GM18505 (cell line): ENCODE results near the gene S1PR2.

ENCODE experiments used
- ATAC-seq: cut with Tn5 transposase; IDR thresholded peaks from one replicate; pipeline ENCODE4 v1.9.1; 2021; ENCODE audit not compliant: unreplicated experiment
- POLR2A ChIP-seq: IDR thresholded peaks from 4 replicates; pipeline ENCODE4 v1.6.1; 2011; ENCODE audit warnings: borderline replicate concordance; ENCODE audit not compliant: insufficient read depth, insufficient read length; ENCODE audit errors: extremely low read depth

The S1PR2 gene

DNA sequence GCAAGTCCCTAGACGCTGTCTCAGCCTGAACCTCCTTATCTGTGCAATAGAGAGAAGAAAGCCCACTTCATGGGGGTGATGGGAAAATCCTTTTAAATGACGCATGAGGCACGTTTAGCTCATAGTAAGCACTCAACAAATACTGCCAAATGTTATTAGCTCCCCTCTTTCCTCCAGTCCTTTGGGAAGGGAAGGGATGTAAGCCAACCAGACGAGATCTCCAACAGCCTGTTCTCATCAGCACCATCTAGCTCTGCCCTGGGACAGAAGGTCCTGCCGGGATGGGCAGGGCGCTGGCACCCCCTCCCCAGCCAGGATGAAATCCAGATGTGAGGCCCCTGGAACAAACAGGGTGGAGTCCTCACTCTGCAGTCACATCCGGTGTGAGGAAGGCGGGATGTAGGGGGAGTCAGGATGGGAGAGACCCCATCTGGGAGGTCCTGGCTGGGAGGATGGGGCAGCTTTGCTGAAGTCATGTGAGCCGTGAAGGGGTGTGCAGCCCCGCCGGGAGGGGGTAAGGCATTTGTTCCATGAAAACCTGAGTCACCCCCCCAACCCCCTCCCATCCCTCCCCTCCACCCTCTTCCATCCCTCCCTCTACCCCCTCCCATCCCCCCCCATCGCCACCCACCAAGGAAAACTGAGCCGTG is 4.6 kb downstream of the S1PR2 start:
- TF ChIP-seq POLR2A, result no peak
- ATAC-seq, result no peak

DNA sequence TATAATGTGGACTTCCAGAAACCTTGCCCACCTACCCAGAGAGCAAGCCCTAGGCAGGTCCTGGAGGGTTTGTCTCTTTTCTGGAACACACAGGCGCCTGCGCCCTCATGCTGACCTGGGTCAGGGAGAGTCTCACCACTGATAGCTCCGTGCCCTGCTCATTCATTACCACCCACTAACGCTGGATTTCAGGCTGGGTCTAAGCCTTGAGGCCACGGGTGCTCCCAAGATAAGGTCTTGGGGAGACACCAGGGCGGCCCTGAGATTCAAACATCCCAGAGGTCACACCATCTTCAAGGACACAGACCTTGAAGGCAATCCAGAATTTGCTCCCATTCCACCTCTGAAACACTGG is 5.1 kb downstream of the S1PR2 start:
- ATAC-seq, result no peak

DNA sequence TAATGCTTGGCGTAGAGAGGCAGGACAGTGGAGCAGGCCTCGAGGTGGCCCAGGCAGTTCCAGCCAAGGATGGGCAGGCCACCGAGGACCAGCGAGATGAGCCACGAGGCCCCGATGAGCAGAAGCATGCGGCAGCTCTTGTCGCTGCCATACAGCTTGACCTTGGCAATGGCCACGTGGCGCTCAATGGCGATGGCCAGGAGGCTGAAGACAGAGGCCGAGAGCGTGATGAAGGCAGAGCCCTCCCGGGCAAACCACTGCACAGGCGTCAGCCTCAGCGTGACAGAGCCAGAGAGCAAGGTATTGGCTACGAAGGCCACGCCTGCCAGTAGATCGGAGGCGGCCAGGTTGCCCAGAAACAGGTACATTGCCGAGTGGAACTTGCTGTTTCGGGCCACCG is 6.8 kb downstream of the S1PR2 start:
- ATAC-seq, result no peak
- no peak for TF ChIP-seq POLR2A

More for the DNA sequence above, 5.1 kb downstream of the S1PR2 start:
- no peak for TF ChIP-seq POLR2A

DNA sequence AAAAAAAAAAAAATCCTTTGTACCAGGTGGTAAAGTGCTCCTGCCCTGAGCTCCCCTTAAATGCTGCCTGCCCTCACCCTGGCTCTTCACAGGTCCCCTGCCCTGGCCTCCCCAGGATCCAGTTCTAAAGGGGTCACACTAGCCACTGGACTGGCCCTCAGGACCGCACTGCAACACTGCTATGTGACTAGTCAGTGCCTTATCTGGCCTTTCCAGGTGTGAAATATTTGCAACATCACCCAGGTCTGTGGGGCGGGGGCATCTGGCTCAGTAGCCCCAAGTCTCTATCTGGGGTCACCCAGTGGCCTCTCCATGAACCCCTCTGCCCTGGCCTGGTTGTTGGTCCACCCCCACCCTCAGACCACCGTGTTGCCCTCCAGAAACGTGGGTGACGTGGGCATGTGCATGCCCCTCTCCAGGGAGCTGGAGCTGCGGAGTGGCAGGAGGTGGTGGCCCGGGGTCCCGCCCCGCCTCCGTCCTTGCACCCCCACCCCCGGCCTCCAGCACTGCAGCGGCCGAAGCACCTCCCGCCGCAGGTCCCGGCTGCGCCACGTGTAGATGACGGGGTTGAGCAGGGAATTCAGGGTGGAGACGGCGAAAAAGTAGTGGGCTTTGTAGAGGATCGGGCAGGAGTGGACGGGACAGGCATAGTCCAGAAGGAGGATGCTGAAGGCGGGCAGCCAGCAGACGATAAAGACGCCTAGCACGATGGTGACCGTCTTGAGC is 7.5 kb downstream of the S1PR2 start:
- no peak for ATAC-seq
- TF ChIP-seq POLR2A, result no peak

DNA sequence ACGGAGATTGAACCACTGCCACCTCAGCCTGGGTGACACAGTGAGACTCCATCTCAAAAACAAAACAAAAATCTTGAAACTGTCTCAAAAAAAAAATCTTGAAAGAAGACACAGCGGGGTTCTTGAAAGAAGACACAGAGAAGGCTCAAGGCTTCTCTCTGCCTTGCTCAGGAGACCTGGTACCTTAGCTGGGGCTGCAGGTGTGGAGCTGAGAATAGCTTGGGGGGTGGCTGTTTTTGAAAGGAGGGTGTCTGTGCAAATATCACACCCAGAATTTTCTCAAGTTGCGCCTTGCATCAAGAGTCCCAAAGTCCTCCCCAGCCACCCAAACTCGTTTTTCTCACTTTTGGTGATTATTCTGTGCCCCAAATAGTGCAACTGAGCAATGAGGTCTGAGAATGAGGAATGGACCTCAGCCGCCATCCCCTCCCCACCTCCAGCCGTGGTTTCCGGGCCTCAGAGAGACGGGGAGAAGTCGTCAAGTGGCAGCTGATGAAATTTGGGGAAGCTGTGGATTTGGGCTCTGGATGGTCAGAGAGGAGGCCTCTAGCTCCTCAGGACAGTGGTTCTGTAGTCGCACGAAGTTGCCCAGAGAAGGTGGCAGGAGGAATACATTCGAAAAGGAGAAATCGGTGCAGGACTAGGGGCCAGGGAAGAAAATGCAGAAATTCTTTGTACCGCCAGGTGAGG is 8.8 kb downstream of the S1PR2 start:
- no peak for ATAC-seq
- no peak for TF ChIP-seq POLR2A

DNA sequence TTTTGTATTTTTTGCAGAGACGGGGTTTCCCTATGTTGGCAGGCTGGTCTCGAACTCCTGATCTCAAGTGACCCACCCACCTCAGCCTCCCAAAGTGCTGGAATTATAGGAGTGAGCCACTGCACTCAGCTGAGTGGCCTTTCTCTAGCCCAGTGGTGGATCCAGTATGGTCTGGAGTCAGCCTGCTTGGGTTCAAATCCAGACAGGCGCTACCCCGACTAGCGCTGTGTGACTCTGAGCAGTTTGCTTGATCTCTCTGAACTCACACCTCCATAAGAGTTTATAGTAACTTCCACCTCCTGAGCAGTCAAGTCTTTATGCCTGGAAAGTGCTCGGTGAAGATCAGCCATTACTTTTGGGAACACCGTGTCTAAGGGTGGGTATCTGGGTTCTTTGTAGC is 10.4 kb downstream of the S1PR2 start:
- ATAC-seq, result no peak
- no peak for TF ChIP-seq POLR2A

DNA sequence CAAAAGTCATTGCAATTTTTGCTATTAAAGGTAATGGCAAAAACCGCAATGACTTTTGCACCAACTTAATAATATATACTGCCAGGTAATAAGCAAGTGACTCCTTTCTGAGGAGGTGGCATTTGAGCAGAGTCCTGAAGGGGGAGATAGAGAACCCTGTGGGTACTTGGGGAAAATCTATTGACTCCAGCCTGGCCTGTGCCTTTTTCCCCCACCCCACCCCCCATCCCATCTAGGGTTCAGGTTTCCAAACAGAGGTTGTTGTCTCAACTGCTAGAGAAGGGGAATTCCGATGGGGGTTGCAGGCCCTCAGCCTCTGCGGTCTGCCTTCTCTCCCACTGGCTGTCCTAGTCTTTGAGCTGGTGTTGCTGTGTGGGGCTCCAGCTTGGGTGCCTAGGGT is 11.5 kb downstream of the S1PR2 start:
- ATAC-seq, result no peak
- no peak for TF ChIP-seq POLR2A

DNA sequence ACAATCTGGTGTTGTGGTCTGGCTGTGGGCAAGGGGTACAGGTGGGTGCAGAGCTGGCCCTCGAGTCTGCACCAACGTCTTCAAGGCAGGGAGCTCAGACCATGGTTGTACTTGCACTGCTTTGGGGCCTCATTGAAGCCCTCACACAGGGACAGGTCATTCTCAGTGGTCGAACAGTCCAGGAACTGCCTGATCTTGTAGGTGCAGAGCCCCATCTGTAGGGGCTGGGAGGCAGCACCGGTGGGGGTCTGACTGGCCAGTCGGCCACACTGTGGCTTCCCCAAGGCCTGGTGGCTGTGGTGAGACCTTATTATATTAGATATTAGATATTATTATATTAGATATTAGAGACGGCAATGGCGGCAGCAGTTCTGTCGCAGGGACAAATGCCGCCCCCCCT is 14.0 kb downstream of the S1PR2 start:
- ATAC-seq, result no peak
- no peak for TF ChIP-seq POLR2A

DNA sequence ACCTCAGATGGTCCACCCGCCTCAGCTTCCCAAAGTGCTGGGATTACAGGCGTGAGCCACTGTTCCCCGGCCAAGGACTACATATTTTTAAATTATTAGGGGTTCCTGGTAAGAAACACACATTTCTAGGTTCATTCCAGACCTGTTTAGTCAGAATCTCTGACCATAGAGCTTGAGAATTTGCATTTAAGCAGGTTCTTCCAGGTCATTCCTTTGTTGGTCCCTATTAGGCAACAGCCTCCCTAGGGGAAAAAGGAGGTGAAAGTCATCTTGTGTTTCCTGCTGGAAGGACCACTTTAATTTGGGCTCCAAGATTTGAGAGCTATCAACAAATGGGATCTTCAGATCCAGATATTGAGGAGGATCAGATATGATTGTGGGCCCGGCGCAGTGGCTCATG is 16.3 kb downstream of the S1PR2 start:
- no peak for ATAC-seq
- no peak for TF ChIP-seq POLR2A

DNA sequence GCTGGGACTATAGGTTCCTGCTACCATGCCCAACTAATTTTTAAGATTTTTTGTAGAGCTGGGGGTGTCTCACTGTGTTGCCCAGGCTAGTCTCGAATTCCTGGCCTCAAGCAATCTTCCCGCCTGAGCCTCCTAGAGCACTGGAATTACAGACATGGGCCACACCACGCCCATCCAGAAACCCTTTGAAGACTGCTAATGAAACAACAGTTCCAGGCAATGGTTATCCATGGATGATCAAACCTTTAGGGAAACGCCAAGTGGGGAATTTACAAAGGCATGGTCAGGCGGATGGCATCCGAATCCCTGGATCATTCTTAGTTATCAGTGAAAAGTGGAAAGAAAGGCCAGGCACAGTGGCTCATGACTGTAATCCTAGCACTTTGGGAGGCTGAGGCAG is 19.4 kb downstream of the S1PR2 start:
- ATAC-seq, result no peak
- no peak for TF ChIP-seq POLR2A

DNA sequence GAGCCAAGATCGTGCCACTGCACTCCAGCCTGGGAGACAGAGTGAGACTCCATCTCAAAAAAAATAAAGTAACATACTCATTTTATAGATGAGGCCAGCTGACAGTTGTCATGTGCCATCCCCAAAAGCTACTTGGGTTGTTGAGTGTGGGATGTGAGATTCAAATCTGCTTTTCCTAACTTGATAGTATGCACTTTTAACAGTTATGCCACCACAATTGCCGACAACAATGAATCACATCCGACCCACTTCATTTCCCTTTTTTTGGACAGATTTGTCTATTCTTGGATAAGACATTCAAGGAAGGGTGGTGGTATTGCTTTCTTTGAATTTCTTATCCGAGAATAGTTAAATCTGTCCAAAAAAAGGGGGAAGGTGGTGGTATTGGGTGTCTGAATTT is 20.1 kb downstream of the S1PR2 start:
- no peak for TF ChIP-seq POLR2A
- ATAC-seq, result no peak

DNA sequence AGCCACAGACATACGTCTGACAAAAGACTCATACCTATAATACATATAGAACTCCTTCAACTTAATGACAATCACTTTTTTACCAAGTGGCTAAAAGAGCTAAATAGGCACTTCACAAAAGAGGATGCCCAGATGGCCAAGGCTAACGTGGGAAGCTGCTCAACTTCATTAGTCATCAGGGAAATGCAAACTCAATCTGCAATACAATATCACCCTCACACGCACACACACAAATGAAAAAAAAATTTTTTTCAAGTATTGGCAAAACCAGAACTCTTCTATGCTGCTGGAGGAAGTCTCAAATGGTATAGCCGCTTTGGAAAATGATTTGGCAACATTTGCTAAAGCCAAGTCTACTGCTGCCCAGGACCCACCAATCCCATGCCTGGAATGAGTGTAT is 21.8 kb downstream of the S1PR2 start:
- ATAC-seq, result no peak
- TF ChIP-seq POLR2A, result no peak

DNA sequence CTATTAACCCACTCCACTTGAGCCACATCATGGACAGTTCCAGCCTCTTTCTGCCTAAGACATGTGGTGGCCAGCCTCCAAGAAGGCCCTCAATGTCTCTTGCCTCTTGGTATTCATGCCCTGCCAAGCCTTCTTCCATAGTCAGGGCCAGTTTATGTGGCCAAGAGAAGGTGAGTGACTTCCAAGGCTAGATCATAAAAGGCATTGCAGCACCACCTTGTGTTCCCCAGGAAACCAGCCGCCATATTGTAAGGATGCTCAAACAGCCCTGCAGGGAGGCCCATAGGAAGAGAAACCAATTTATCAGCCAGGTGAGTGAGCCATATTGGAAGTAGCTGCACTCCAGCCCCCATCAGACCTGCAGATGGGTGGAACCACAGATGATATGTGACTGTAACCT is 24.1 kb downstream of the S1PR2 start:
- no peak for TF ChIP-seq POLR2A
- ATAC-seq, result no peak
